LNCaP clone FGC (cell line): Measurements from ENCODE around the gene PPFIBP1.

ENCODE experiments used
- DNase-seq: peaks from one replicate; pipeline ENCODE4 v3.0.0-alpha.2; 2011; ENCODE audit warnings: low read depth
- H3K4me3 ChIP-seq: 2 replicates; pipeline ENCODE4 v1.5.1; 2011; ENCODE audit warnings: mild to moderate bottlenecking, low read depth, low read length, control low read depth
- CTCF ChIP-seq: IDR thresholded peaks from 2 replicates; pipeline ENCODE4 v1.5.1; 2012; ENCODE audit warnings: mild to moderate bottlenecking; ENCODE audit not compliant: control insufficient read depth, insufficient read depth; ENCODE audit errors: extremely low read depth

Gene PPFIBP1

GRCh38 chr12:27695556-27696292, 171.7 kb downstream of the PPFIBP1 start:
- no peak for DNase-seq
- no peak overlapping the region for H3K4me3 ChIP-seq
- TF ChIP-seq CTCF, result no peak

GRCh38 chr12:27696293-27696652, 172.3 kb downstream of the PPFIBP1 start, which contains the start of gene REP15:
REP15 (plus strand) TSS chr12:27696447; CDS start chr12:27696563, 116 bp downstream.
- DNase-seq, result no peak
- no peak for TF ChIP-seq CTCF
- no peak within 1 kb of the TSS for H3K4me3 ChIP-seq

- no peak overlapping the region for H3K4me3 ChIP-seq
- TF ChIP-seq CTCF, result no peak
- DNase-seq, result no peak
These were observed 173.0 kb downstream of the PPFIBP1 start for GRCh38 chr12:27696864-27697564.

- TF ChIP-seq CTCF, result peak; percentile 95
- DNase-seq, result peak; percentile 75
These were observed 179.9 kb downstream of the PPFIBP1 start for GRCh38 chr12:27703720-27704452.

GRCh38 chr12:27705263-27705662, 181.3 kb downstream of the PPFIBP1 start:
- no peak overlapping the region for H3K4me3 ChIP-seq
- no peak for TF ChIP-seq CTCF
- DNase-seq, result no peak

More at GRCh38 chr12:27703720-27704452, 179.9 kb downstream of the PPFIBP1 start:
- H3K4me3 ChIP-seq, result no peak overlapping the region

GRCh38 chr12:27707216-27707615, 183.2 kb downstream of the PPFIBP1 start:
- no peak overlapping the region for H3K4me3 ChIP-seq
- TF ChIP-seq CTCF, result no peak
- DNase-seq, result no peak
